Heart left ventricle (tissue), 16 donors: Measurements from ENCODE around the gene PRTG. TPM values are rescaled to one million over a fixed set of nuclear protein-coding genes. Genes with fewer than 3 reads are reported as not detected.

Experiments
- ATAC-seq, 4 donors: fragments of 200-7000 bp; cut with Tn5 transposase; one replicate each; pipeline ENCODE4 v1.9.1; 2020 to 2022; ENCODE audit warnings: moderate library complexity in 4 of 4, mild to moderate bottlenecking in 3 of 4, moderate number of reproducible peaks in 1 of 4
- DNase-seq, 5 donors: peaks; one replicate each; pipeline ENCODE4 v3.0.0-alpha.2; 2020
- H3K27ac ChIP-seq, 12 donors: fragments of 200-600 bp; sonication (generic) in 4 of 12; one replicate each; pipeline versions ENCODE4 v1.5.0 to v1.8.0; 2016 to 2022; ENCODE audit warnings: mild to moderate bottlenecking in 2 of 12
- H3K27me3 ChIP-seq, 9 donors: fragments of 200-600 bp; sonication (generic) in 2 of 9; one replicate each; pipeline versions ENCODE4 v1.5.1 to v1.8.0; 2016 to 2022; ENCODE audit warnings: mild to moderate bottlenecking in 3 of 9
- H3K36me3 ChIP-seq, 9 donors: fragments of 200-600 bp; sonication (generic) in 2 of 9; one replicate each; pipeline versions ENCODE4 v1.5.0 to v1.8.0; 2018 to 2022; ENCODE audit warnings: mild to moderate bottlenecking in 2 of 9
- H3K4me1 ChIP-seq, 12 donors: fragments of 200-600 bp; sonication (generic) in 4 of 12; one replicate each; pipeline versions ENCODE4 v1.5.0 to v1.8.0; 2016 to 2022; ENCODE audit warnings: mild to moderate bottlenecking in 3 of 12
- H3K4me3 ChIP-seq, 12 donors: fragments of 200-600 bp; sonication (generic) in 4 of 12; one replicate each; pipeline versions ENCODE4 v1.5.0 to v1.8.0; 2017 to 2022; ENCODE audit warnings: mild to moderate bottlenecking in 9 of 12, moderate library complexity in 4 of 12
- H3K9me3 ChIP-seq, 12 donors: fragments of 200-600 bp; sonication (generic) in 4 of 12; one replicate each; pipeline versions ENCODE4 v1.5.0 to v1.8.0; 2016 to 2022; ENCODE audit warnings: mild to moderate bottlenecking in 1 of 12
- CTCF ChIP-seq, 12 donors: fragments of 200-600 bp; sonication (generic) in 4 of 12; IDR thresholded peaks; one replicate each; pipeline versions ENCODE4 v1.5.0 to v1.8.0; 2018 to 2022; ENCODE audit warnings: antibody characterized with exemption in 12 of 12, mild to moderate bottlenecking in 5 of 12
- POLR2A ChIP-seq, 2 donors: fragments of 450-650 bp; IDR thresholded peaks; one replicate each; pipeline ENCODE4 v1.6.1; 2017; ENCODE audit warnings: antibody characterized with exemption in 2 of 2, mild to moderate bottlenecking in 2 of 2, moderate library complexity in 2 of 2
- WGBS, 4 donors: extraction: QIAGEN DNeasy Blood & Tissue Kit in 2 of 4; methylation state at CpG; one replicate each; pipeline versions ENCODE4 v1.1.5 to v1.1.7; 2013 to 2018; 5-methylcytosine and 5-hydroxymethylcytosine counted together
- intact Hi-C, 10 donors: fragments of 100-400 bp; cut with DNase I; formaldehyde crosslinking; loops; one replicate each; pipeline versions ENCODE4 v1.11.1 to v1.14.2; 2022
- polyA plus RNA-seq, 2 donors: library from polyadenylated mRNA; stranded (reverse); fragments of 200-250 nt; gene quantifications; one replicate each; pipeline ENCODE4 v1.2.3, GENCODE V29; 2013
- total RNA-seq, 9 donors: library from RNA; depleted of rRNA in 2 of 9; stranded (reverse); fragments of >200 nt in 2 of 9; fragmentation: NEBNext Ultra II Directional in 3 of 9; extraction: Animal tissue kit (Norgen Biotek cat#: 25700) in 3 of 9; gene quantifications; one replicate each; pipeline versions ENCODE4 v1.1.0 to v1.2.4, GENCODE V29; 2016 to 2023
- donor health status: ischemic (EF 13 %, LVEDD 7.1; RV severe dilation, severe dysfunction).
- donor health status: healthy with polysubstance abuse.
- donor health status: DM: no; HTN: yes; CAD: no.
- donor health status: DM: no; HTN: no; CAD: no.
- donor health status: ischemic (EF 25% LVEDD 6.9; RV normal size, moderate dysfunction).
- donor health status: ischemic (EF 25% LVEDD 5.7; RV mildly dilated, moderate dysfunction).
- donor health status: healthy.
- donor health status: DM: yes; HTN: yes; CAD: no.
- donor health status: ischemic (EF 35%, LVEDD 5.7; RV mildly dilated, moderate dysfunction).
- donor health status: nonischemic (EF 11% LVEDD 7.7; RV severe dilation, severe dysfunction).
- donor health status: DM: yes; HTN: yes; CAD: no.
- donor health status: PGD.
- donor health status: ischemic (EF 29% LVEDD 5.4; RV normal size, mild dysfunction).
- donor health status: nonischemic (EF 23%, LVEDD 6.1; RV moderate dilation, normal function).

Gene PRTG
- total and polyA plus RNA-seq, 11 donors, result 0.19 to 2.1 (median 1.1) TPM

- Histone ChIP-seq H3K4me3 (no peak overlapping the region), H3K27me3 (no peaks in the 10 kb centered on the region), H3K4me1 (no peaks in the 10 kb centered on the region), H3K9me3 (no peaks in the 10 kb centered on the region), H3K36me3 (no peaks in the 10 kb centered on the region), H3K27ac (no peak overlapping the region)
- intact Hi-C loops, result loop anchor here in 1 of 10 donors (10.0 kb wide), 1 partner anchor 93 kb away; no protein-coding TSS in a partner anchor
- no peak for DNase-seq
- ATAC-seq, result no peak
- no peak for TF ChIP-seq CTCF (IDR thresholded peaks at IDR 0.05)
- no peak for TF ChIP-seq POLR2A (IDR thresholded peaks at IDR 0.05)
These were observed 81.5 kb downstream of the PRTG start for GRCh38 chr15:55661428-55661827.

GRCh38 chr15:55660153-55660552, 82.8 kb downstream of the PRTG start:
- no peak for DNase-seq
- H3K36me3 ChIP-seq, result no peaks in the 10 kb centered on the region
- no peak for TF ChIP-seq CTCF (IDR thresholded peaks at IDR 0.05)
- no peak for TF ChIP-seq POLR2A (IDR thresholded peaks at IDR 0.05)
- H3K9me3 ChIP-seq, result no peaks in the 10 kb centered on the region
- H3K4me1 ChIP-seq, result no peaks in the 10 kb centered on the region
- H3K27ac ChIP-seq, result no peak overlapping the region
- WGBS, 4 donors, result 92 to 94% (median 93%) methylated on average over 5 of the region's 5 CpGs
- intact Hi-C loops, result loop anchor here in 1 of 10 donors (10.0 kb wide), 1 partner anchor 95 kb away; no protein-coding TSS in a partner anchor
- no peaks in the 10 kb centered on the region for H3K27me3 ChIP-seq
- no peak overlapping the region for H3K4me3 ChIP-seq
- ATAC-seq, result no peak

DNA sequence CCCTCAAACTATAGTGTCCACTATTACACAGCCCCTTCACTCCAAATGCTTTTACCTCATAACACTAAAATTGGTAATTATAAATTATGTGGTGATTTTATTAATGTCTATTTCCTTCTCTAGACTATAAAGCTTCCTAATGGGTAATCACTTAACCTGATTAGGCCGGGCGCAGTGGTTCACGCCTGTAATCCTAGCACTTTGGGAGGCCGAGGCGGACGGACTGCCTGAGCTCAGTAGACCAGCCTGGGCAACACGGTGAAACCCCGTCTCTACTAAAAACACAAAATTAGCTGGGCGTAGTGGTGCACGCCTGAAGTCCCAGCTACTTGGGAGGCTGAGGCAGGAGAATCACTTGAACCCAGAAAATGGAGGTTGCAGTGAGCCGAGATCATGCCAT, 83.5 kb downstream of the PRTG start:
- no peaks in the 10 kb centered on the region for H3K27me3 ChIP-seq
- H3K36me3 ChIP-seq, result no peaks in the 10 kb centered on the region
- intact Hi-C loops, result loop anchor here in 1 of 10 donors (10.0 kb wide), 1 partner anchor 85 kb away; the partner anchor contains the start of gene PRTG
- TF ChIP-seq CTCF (IDR thresholded peaks at IDR 0.05) (no peak), POLR2A (IDR thresholded peaks at IDR 0.05) (no peak)
- H3K4me3 ChIP-seq, result no peak overlapping the region
- H3K27ac ChIP-seq, result no peak overlapping the region
- H3K4me1 ChIP-seq, result no peaks in the 10 kb centered on the region
- ATAC-seq (no peak), DNase-seq (no peak)
- 95 to 98% (median 98%) methylated on average over 11 of the region's 11 CpGs for WGBS, 4 donors
- no peaks in the 10 kb centered on the region for H3K9me3 ChIP-seq

GRCh38 chr15:55658886-55659285, 84.1 kb downstream of the PRTG start:
- DNase-seq, result no peak
- no peaks in the 10 kb centered on the region for H3K4me1 ChIP-seq
- ATAC-seq, result no peak
- no peaks in the 10 kb centered on the region for H3K36me3 ChIP-seq
- intact Hi-C loops, result loop anchor here in 1 of 10 donors (10.0 kb wide), 1 partner anchor 86 kb away; the partner anchor contains the start of gene PRTG
- H3K27ac ChIP-seq, result no peak overlapping the region
- H3K27me3 ChIP-seq, result no peaks in the 10 kb centered on the region
- no peak overlapping the region for H3K4me3 ChIP-seq
- H3K9me3 ChIP-seq, result no peaks in the 10 kb centered on the region
- TF ChIP-seq POLR2A (IDR thresholded peaks at IDR 0.05) (no peak), CTCF (IDR thresholded peaks at IDR 0.05) (no peak)
- 87 to 97% (median 90%) methylated on average over 1 of the region's 1 CpG for WGBS, 4 donors
